Activated B cell treated with CpG ODN at 0.5 μM for 24 hours (primary cell): ENCODE results near the gene ITGA11. TPM values are rescaled to one million over a fixed set of nuclear protein-coding genes. Genes with fewer than 3 reads are reported as not detected.

Experiments
- ATAC-seq: fragments of 200-7000 bp; cut with Tn5 transposase; one replicate; pipeline ENCODE4 v1.10.0; 2021; ENCODE audit warnings: low read depth, mild to moderate bottlenecking, moderate library complexity
- CTCF ChIA-PET: fragments of 350-600 bp; sonication (Branson Sonifier 250); formaldehyde crosslinking; loops from one replicate; lab custom pipeline; 2021; ENCODE audit warnings: antibody characterized with exemption; lab: Charles Lee
- POLR2A ChIA-PET: fragments of 350-600 bp; sonication (Branson Sonifier 250); formaldehyde crosslinking; loops from one replicate; lab custom pipeline; 2021; ENCODE audit warnings: antibody characterized with exemption; lab: Charles Lee
- DNase-seq: peaks from one replicate; pipeline ENCODE4 v3.0.0; 2022
- H3K27ac Mint-ChIP-seq: one replicate; pipeline ENCODE4 v1.8.0; 2020; ENCODE audit warnings: mixed read lengths
- H3K27me3 Mint-ChIP-seq: one replicate; pipeline ENCODE4 v1.8.0; 2021; ENCODE audit warnings: mixed read lengths
- H3K36me3 Mint-ChIP-seq: one replicate; pipeline ENCODE4 v1.8.0; 2021; ENCODE audit warnings: low read depth, mixed read lengths
- H3K4me1 Mint-ChIP-seq: one replicate; pipeline ENCODE4 v1.8.0; 2021; ENCODE audit warnings: mixed read lengths
- H3K4me3 Mint-ChIP-seq: one replicate; pipeline ENCODE4 v1.8.0; 2020; ENCODE audit warnings: mild to moderate bottlenecking, mixed read lengths
- H3K9me3 Mint-ChIP-seq: one replicate; pipeline ENCODE4 v1.8.0; 2020; ENCODE audit warnings: mixed read lengths
- intact Hi-C: fragments of 100-400 bp; cut with micrococcal nuclease; formaldehyde crosslinking; loops from one replicate; pipeline ENCODE4 v1.15.1; 2024
- total RNA-seq: library from RNA; stranded (reverse); gene quantifications from 2 replicates; pipeline ENCODE4 v1.2.3, GENCODE V29; 2022
- TF ChIP-seq, protein P1 (sequence below): fragments of 200-600 bp; IDR thresholded peaks from one replicate; pipeline ENCODE4 v1.8.0; 2022; ENCODE audit warnings: antibody characterized with exemption, mild to moderate bottlenecking

Gene ITGA11
- total RNA-seq, 1 donor from 2014 or later, result not detected

DNA sequence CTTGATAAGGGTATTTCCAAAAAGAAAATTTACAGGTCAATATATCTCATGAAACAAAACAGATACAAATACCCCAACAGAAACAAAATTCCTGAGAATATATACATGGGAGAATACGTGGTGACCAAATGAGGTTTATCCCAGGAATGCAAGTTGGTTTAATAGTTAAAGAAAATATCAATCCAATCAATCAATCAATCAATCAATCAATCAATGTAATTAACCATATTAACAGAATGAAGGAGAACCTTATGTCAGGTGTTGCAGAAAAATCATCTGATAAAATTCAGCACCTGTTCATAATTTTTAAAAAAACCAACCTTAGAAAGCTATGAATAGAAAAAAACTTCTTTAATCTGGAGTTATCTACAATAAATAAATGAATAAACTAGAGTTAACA is 35.9 kb downstream of the ITGA11 start:
- H3K27me3 Mint-ChIP-seq, result peaks cover 28% of the 10 kb centered on the region
- intact Hi-C loops, result no loop called here
- H3K36me3 Mint-ChIP-seq, result no peaks in the 10 kb centered on the region
- no peaks in the 10 kb centered on the region for H3K4me1 Mint-ChIP-seq
- DNase-seq (no peak), ATAC-seq (no peak)
- no peak overlapping the region for H3K27ac Mint-ChIP-seq
- TF ChIP-seq, protein P1, sequence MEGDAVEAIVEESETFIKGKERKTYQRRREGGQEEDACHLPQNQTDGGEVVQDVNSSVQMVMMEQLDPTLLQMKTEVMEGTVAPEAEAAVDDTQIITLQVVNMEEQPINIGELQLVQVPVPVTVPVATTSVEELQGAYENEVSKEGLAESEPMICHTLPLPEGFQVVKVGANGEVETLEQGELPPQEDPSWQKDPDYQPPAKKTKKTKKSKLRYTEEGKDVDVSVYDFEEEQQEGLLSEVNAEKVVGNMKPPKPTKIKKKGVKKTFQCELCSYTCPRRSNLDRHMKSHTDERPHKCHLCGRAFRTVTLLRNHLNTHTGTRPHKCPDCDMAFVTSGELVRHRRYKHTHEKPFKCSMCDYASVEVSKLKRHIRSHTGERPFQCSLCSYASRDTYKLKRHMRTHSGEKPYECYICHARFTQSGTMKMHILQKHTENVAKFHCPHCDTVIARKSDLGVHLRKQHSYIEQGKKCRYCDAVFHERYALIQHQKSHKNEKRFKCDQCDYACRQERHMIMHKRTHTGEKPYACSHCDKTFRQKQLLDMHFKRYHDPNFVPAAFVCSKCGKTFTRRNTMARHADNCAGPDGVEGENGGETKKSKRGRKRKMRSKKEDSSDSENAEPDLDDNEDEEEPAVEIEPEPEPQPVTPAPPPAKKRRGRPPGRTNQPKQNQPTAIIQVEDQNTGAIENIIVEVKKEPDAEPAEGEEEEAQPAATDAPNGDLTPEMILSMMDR, result no peak
- peaks cover 8% of the 10 kb centered on the region for H3K9me3 Mint-ChIP-seq
- no peak overlapping the region for H3K4me3 Mint-ChIP-seq
- CTCF ChIA-PET, result no interaction called here
- POLR2A ChIA-PET, result no interaction called here

DNA sequence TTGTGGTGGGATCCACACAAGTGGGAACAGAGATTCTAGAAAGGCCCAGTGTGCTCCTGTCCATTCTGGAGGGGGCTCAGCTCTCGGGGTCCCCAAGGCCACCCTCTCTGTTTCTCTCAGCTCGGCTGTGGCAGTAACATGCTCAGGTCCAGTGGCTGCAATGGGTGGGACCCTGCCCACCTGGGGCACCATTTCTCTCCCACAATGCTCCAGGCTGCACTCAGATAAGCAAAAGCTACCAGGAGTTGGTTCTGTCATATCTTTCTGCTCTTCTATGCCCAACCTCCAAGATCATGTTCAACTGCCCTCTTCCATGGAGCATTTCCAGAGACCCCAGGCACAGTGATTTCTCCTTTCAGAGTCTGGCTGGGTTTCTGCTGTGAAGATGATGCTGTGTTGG is 40.8 kb downstream of the ITGA11 start:
- no peak overlapping the region for H3K27ac Mint-ChIP-seq
- TF ChIP-seq, protein P1, result no peak
- DNase-seq (no peak), ATAC-seq (no peak)
- peaks cover 4% of the 10 kb centered on the region for H3K9me3 Mint-ChIP-seq
- ChIA-PET POLR2A (no interaction called here), CTCF (no interaction called here)
- no peak overlapping the region for H3K4me3 Mint-ChIP-seq
- no peaks in the 10 kb centered on the region for H3K36me3 Mint-ChIP-seq
- no peaks in the 10 kb centered on the region for H3K4me1 Mint-ChIP-seq
- intact Hi-C loops, result no loop called here
- H3K27me3 Mint-ChIP-seq, result peaks cover 34% of the 10 kb centered on the region

DNA sequence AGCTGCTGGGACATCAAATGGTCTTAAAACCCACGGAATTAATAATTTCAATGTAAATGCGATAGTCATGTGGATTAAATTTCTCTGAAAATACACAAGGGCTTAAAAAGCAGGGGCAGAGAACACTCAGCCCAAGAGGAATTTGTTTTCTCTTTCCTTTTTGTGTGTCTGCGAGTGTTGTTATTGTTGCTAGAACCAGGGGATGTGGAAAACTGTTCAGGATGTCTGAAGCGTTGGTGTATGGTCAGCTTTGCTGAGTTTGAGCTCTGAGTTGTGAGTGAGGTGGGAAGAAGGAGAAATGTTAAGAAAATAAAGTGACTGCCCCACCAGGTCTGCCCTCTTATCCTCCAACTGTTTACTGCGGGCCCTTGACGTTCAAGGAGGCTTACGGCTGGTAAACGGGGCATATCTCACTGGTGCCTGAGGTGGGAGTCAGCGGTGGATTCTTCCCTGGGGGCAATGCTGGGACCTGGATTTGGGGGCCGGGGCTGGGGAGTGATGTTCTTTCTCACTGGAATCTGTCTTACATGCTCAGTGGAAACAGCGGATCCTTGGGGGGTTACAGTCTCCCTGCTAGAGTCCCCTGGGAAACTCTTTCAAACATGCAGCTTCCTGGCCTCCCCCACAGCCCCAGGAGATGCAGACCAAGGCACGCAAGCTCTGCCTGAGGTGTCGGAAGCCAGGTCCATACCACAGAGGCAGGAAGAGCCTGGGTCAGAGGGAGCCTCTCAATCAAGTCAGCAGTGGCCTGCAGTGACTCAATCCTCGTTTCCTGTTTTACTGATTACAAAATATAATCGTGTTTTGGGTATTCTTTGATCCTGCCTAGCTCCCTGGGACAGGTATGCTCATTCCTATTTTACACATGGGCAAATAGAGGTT is 41.8 kb downstream of the ITGA11 start:
- Mint-ChIP-seq H3K9me3 (peaks cover 2% of the 10 kb centered on the region), H3K4me3 (no peak overlapping the region), H3K27me3 (peaks cover 31% of the 10 kb centered on the region), H3K27ac (no peak overlapping the region), H3K36me3 (no peaks in the 10 kb centered on the region), H3K4me1 (no peaks in the 10 kb centered on the region)
- TF ChIP-seq, protein P1, result no peak
- ChIA-PET POLR2A (no interaction called here), CTCF (no interaction called here)
- DNase-seq (peak; percentile 4), ATAC-seq (no peak)
- intact Hi-C loops, result no loop called here

DNA sequence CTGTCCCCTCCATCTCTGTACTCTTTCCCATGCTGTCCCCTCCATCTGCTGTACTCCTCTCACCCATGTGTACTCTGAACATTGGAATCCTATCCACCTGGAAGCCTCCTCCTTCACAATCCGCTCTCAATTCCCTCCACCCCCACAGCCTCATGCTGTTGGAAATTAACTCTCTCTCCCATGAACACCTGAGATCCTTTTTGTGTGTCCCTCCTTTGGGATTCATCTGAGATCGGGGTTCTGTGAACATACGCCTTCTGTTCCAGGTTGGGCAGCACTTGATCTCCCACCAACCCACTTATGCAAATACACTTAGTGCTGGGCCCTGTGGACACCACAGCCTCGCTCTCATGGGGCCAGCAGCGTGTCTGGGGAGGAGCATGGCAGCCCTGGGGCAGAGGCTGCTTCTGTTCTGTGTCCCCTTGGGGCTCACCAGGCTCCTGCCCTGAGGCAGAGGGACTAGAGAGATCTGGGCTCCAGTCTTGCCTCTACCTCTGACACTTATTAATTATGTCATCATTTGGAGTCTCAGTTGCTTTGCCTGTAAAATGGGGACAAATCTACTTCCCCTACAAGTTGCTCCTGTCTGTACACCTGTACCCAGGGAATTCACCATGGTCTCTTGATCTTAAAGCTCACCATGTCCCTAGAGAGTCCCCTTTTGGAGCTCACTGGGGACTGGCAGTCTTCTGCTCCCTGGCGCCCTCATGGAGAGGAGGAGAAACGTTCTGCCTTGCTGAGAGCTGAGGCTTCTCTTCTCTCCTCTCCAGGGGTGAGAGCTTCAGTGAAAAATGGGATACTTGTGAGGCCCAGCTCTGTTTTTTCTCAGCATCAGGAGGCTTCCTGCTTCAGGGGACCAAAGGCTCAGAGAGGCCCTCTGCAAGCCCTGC is 42.7 kb downstream of the ITGA11 start:
- no peak for ATAC-seq
- H3K4me1 Mint-ChIP-seq, result no peaks in the 10 kb centered on the region
- H3K4me3 Mint-ChIP-seq, result no peak overlapping the region
- H3K36me3 Mint-ChIP-seq, result no peaks in the 10 kb centered on the region
- no peak overlapping the region for H3K27ac Mint-ChIP-seq
- intact Hi-C loops, result no loop called here
- ChIA-PET CTCF (no interaction called here), POLR2A (no interaction called here)
- peak; percentile 4 for DNase-seq
- TF ChIP-seq, protein P1, result no peak
- peaks cover 29% of the 10 kb centered on the region for H3K27me3 Mint-ChIP-seq
- peaks cover 2% of the 10 kb centered on the region for H3K9me3 Mint-ChIP-seq
